GM12878 (cell line): ENCODE results near the gene ATP6V1F. TPM values are rescaled to one million over a fixed set of nuclear protein-coding genes. Genes with fewer than 3 reads are reported as not detected.

Experiments
- ATAC-seq: fragments of 200-7000 bp; cut with Tn5 transposase; 3 replicates; pipeline ENCODE4 v1.9.1; 2020; ENCODE audit warnings: mild to moderate bottlenecking, moderate library complexity
- BruUV-seq: library from RNA; stranded (reverse); fragments of 400-500 nt; replicated peaks from 2 replicates; lab custom pipeline; 2021; lab: Mats Ljungman, UMichigan
- CTCF ChIA-PET: fragments of 300-600 bp; sonication (Branson Sonifier 250); formaldehyde crosslinking; extraction: SDS; loops from one replicate; lab custom pipeline; 2021; ENCODE audit warnings: inconsistent platforms; lab: Yijun Ruan, JAX
- POLR2A ChIA-PET: fragments of 350-600 bp; formaldehyde crosslinking; extraction: SDS; loops from one replicate; lab custom pipeline; 2021; ENCODE audit warnings: inconsistent platforms; lab: Charles Lee
- RAD21 ChIA-PET: fragments of 300-600 bp; sonication (Branson Sonifier 250); formaldehyde crosslinking; loops from one replicate; lab custom pipeline; 2023; ENCODE audit warnings: antibody characterized with exemption; ENCODE audit not compliant: unreplicated experiment; lab: Charles Lee
- SMC1A ChIA-PET: fragments of 300-600 bp; sonication (Branson Sonifier 250); formaldehyde crosslinking; loops from one replicate; lab custom pipeline; 2023; ENCODE audit not compliant: unreplicated experiment, uncharacterized antibody; lab: Charles Lee
- DNase-seq: peaks from one replicate; pipeline ENCODE4 v3.0.0-alpha.2; 2011; ENCODE audit warnings: low read depth, low spot score
- FAIRE-seq: peaks from 3 replicates; lab custom pipeline; 2011; peaks lifted over from hg19 to GRCh38; lab: Jason Lieb, UNC
- H2AFZ ChIP-seq: 2 replicates; pipeline ENCODE4 v1.6.0; 2011; ENCODE audit warnings: low read depth, low read length, control low read depth; ENCODE audit not compliant: control insufficient read depth
- H3K27ac ChIP-seq: 2 replicates; pipeline ENCODE4 v1.5.1; 2011; ENCODE audit warnings: control low read depth; ENCODE audit not compliant: control insufficient read depth, insufficient read depth
- H3K27me3 ChIP-seq, 2 experiments: replicated peaks in 1 of 2; 2 replicates each; pipeline versions ENCODE4 v1.6.0 to v1.6.1; 2011; ENCODE audit warnings: low read length in 1 of 2; ENCODE audit not compliant: control insufficient read depth in 2 of 2, insufficient read depth in 2 of 2
- H3K36me3 ChIP-seq, 2 experiments: 2 replicates each; pipeline ENCODE4 v1.5.1; 2011; ENCODE audit warnings: low read length in 1 of 2; ENCODE audit not compliant: control insufficient read depth in 2 of 2, insufficient read depth in 2 of 2
- H3K4me1 ChIP-seq: 2 replicates; pipeline ENCODE4 v1.6.1; 2011; ENCODE audit warnings: mild to moderate bottlenecking, low read length, moderate library complexity, mixed read lengths; ENCODE audit not compliant: control insufficient read depth, insufficient read depth
- H3K4me2 ChIP-seq: 2 replicates; pipeline ENCODE4 v1.6.0; 2011; ENCODE audit warnings: control low read depth; ENCODE audit not compliant: control insufficient read depth, insufficient read depth
- H3K4me3 ChIP-seq: fragments of 200-600 bp; sonication (generic); 2 replicates; pipeline ENCODE4 v1.5.1; 2016
- H3K79me2 ChIP-seq: 2 replicates; pipeline ENCODE4 v1.6.0; 2011; ENCODE audit warnings: low read length; ENCODE audit not compliant: control insufficient read depth, insufficient read depth
- H3K9ac ChIP-seq: 2 replicates; pipeline ENCODE4 v1.8.0; 2011; ENCODE audit warnings: low read length, control low read depth, mixed read lengths; ENCODE audit not compliant: control insufficient read depth, insufficient read depth
- H3K9me3 ChIP-seq: replicated peaks from 3 replicates; pipeline ENCODE4 v1.5.1; 2011; ENCODE audit warnings: mild to moderate bottlenecking, low read length; ENCODE audit not compliant: control insufficient read depth, insufficient read depth
- H4K20me1 ChIP-seq: 2 replicates; pipeline ENCODE4 v1.6.0; 2011; ENCODE audit not compliant: control insufficient read depth, insufficient read depth
- ASH2L ChIP-seq: fragments of 300-600, 200-600 bp; sonication (generic); IDR thresholded peaks from 2 replicates; pipeline ENCODE4 v1.6.1; 2017; ENCODE audit warnings: low read depth, mild to moderate bottlenecking, borderline replicate concordance
- CBX5 ChIP-seq: sonication (generic); IDR thresholded peaks from 2 replicates; pipeline ENCODE4 v1.6.1; 2016; ENCODE audit warnings: low read depth, moderate library complexity, mild to moderate bottlenecking, inconsistent platforms
- CHD2 ChIP-seq: IDR thresholded peaks from 2 replicates; pipeline ENCODE4 v1.6.1; 2011; ENCODE audit warnings: low read depth, low read length, improper control_type of control experiment, borderline replicate concordance
- FOS ChIP-seq: IDR thresholded peaks from 3 replicates; pipeline ENCODE4 v1.6.1; 2011; ENCODE audit warnings: borderline replicate concordance; ENCODE audit not compliant: insufficient read length; ENCODE audit errors: extremely low read depth
- GABPA ChIP-seq: IDR thresholded peaks from 2 replicates; pipeline ENCODE4 v1.6.1; 2014; ENCODE audit warnings: antibody characterized with exemption, low read depth, mild to moderate bottlenecking, inconsistent platforms
- MXI1 ChIP-seq: fragments of 150-350 bp; IDR thresholded peaks from 2 replicates; pipeline ENCODE4 v1.6.1; 2011; ENCODE audit warnings: low read depth, mild to moderate bottlenecking, inconsistent platforms, low read length, improper control_type of control experiment
- MYB ChIP-seq: fragments of 150-350 bp; IDR thresholded peaks from 2 replicates; pipeline ENCODE4 v1.6.1; 2014; ENCODE audit warnings: mild to moderate bottlenecking, low read depth, low read length, borderline replicate concordance
- SMAD5 ChIP-seq: IDR thresholded peaks from 2 replicates; pipeline ENCODE4 v1.6.1; 2016; ENCODE audit warnings: antibody characterized with exemption, low read depth
- SPI1 ChIP-seq: IDR thresholded peaks from 2 replicates; pipeline ENCODE4 v1.6.1; 2011; ENCODE audit warnings: low read depth, mild to moderate bottlenecking, low read length, moderate library complexity, borderline replicate concordance; ENCODE audit not compliant: insufficient read depth
- SUPT20H ChIP-seq: IDR thresholded peaks from 2 replicates; pipeline ENCODE4 v1.6.1; 2011; ENCODE audit warnings: low read depth, mild to moderate bottlenecking, low read length, moderate library complexity, borderline replicate concordance; ENCODE audit not compliant: control insufficient read depth
- TBL1XR1 ChIP-seq: IDR thresholded peaks from 2 replicates; pipeline ENCODE4 v1.6.1; 2012; ENCODE audit warnings: low read depth, low read length, improper control_type of control experiment
- TCF7 ChIP-seq: IDR thresholded peaks from 2 replicates; pipeline ENCODE4 v1.6.1; 2014; ENCODE audit warnings: antibody characterized with exemption, borderline replicate concordance
- YY1 ChIP-seq: IDR thresholded peaks from 2 replicates; pipeline ENCODE4 v1.6.1; 2011; ENCODE audit warnings: low read depth, mild to moderate bottlenecking, low read length
- WGBS: methylation state at CpG from one replicate; pipeline ENCODE4 v1.1.6; 2016; ENCODE audit warnings: low lambda C conversion rate; ENCODE audit not compliant: insufficient replicate concordance, insufficient coverage; ENCODE audit errors: missing lambda C conversion rate; 5-methylcytosine and 5-hydroxymethylcytosine counted together
- in situ Hi-C: fragments of 300-500 bp; cut with MboI; formaldehyde crosslinking; loops from 9 replicates; pipeline ENCODE4 v1.14.3; 2018; ENCODE audit warnings: mixed read lengths
- intact Hi-C: fragments of 100-400 bp; cut with micrococcal nuclease; formaldehyde crosslinking; loops from one replicate; pipeline ENCODE4 v1.14.2; 2022; ENCODE audit not compliant: unreplicated experiment
- polyA plus RNA-seq, 11 experiments: library from polyadenylated mRNA; depleted of rRNA in 4 of 11; unstranded in 6 of 11; stranded (reverse) in 5 of 11; fragments of >200 nt; fragmentation: Nextera tagmentation in 4 of 11; fragmentation: Illumina TruSeq in 1 of 11; extraction: Ambion mirVana in 4 of 11; extraction: Trizol in 1 of 11; gene quantifications; 1 replicate in 1 of 11; 2 replicates in 10 of 11; pipeline versions ENCODE4 v1.2.1 to v1.2.3, GENCODE V29; 2011 to 2016; ENCODE audit warnings: inconsistent platforms in 2 of 11, missing spikeins in 2 of 11, low read depth in 1 of 11
- total RNA-seq, 4 experiments: library from RNA; depleted of rRNA in 3 of 4; stranded (reverse); fragments of >200 nt in 3 of 4; fragmentation: Illumina TruSeq in 1 of 4; extraction: Trizol in 1 of 4; gene quantifications; 2 replicates each; pipeline versions ENCODE4 v1.2.1 to v1.2.3, GENCODE V29; 2013 to 2021
- TF ChIP-seq, protein P1 (sequence below): fragments of 450-650 bp; IDR thresholded peaks from 2 replicates; pipeline ENCODE4 v1.6.1; 2016; ENCODE audit warnings: mild to moderate bottlenecking
- TF ChIP-seq, protein P2 (sequence below): fragments of 450-650 bp; IDR thresholded peaks from 2 replicates; pipeline ENCODE4 v1.6.1; 2017; ENCODE audit warnings: low read depth, mild to moderate bottlenecking, moderate library complexity

ATP6V1F gene
- total and polyA plus RNA-seq, 10 of the 15 experiments (the other 5 are each of a cell fraction or from before 2014, with no cell fraction given) = 111 to 343 (median 203) TPM

DNA sequence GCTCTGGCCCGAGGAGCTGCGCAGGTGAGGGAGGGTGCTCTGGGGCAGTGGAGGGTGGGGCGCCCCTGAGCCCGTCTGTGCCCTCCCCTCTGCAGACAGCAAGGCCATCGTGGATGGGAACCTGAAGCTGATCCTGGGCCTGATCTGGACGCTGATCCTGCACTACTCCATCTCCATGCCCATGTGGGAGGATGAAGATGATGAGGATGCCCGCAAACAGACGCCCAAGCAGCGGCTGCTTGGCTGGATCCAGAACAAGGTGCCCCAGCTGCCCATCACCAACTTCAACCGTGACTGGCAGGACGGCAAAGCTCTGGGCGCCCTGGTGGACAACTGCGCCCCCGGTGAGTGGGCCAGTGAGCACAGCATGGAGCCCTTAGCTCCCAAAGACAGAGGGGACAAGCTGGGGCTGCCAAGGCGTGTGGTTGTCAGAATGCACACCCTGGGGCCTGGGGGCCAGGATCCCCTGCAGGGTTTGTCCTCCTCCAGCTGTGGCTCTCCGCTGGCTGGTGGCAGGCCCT lies 27.4 kb upstream of the ATP6V1F start:
- no peak for FAIRE-seq
- CTCF ChIA-PET = interaction anchor here (0.7 to 1.4 kb wide), 2 partner anchors 49 to 255 kb away, joined by 3 to 5 read pairs; no protein-coding TSS in a partner anchor
- intact Hi-C loops = no loop called here

More for the DNA sequence above, 27.4 kb upstream of the ATP6V1F start:
- ATAC-seq (no peak), DNase-seq (no peak)
- ChIA-PET RAD21 (no interaction called here), SMC1A (no interaction called here), POLR2A (no interaction called here)
- H3K27ac ChIP-seq = no peak overlapping the region
- in situ Hi-C loops = no loop called here
- H4K20me1 ChIP-seq = no peaks in the 10 kb centered on the region
- WGBS = 64% methylated on average over 15 of the region's 16 CpGs
- peaks cover 8% of the 10 kb centered on the region for H3K4me1 ChIP-seq
- BruUV-seq = no TSS peak
- no peaks in the 10 kb centered on the region for H3K36me3 ChIP-seq
- H3K27me3 ChIP-seq = peaks cover 3 to 6% of the 10 kb centered on the region in 2 experiments; a peak in 3 of 4 replicates
- H3K9ac ChIP-seq = no peak overlapping the region
- H3K4me3 ChIP-seq = no peak overlapping the region
- H2AFZ ChIP-seq = no peak overlapping the region
- H3K79me2 ChIP-seq = no peaks in the 10 kb centered on the region
- no peak for TF ChIP-seq TBL1XR1
- no peak for TF ChIP-seq MXI1
- TF ChIP-seq CHD2 = no peak
- TF ChIP-seq, protein P1, sequence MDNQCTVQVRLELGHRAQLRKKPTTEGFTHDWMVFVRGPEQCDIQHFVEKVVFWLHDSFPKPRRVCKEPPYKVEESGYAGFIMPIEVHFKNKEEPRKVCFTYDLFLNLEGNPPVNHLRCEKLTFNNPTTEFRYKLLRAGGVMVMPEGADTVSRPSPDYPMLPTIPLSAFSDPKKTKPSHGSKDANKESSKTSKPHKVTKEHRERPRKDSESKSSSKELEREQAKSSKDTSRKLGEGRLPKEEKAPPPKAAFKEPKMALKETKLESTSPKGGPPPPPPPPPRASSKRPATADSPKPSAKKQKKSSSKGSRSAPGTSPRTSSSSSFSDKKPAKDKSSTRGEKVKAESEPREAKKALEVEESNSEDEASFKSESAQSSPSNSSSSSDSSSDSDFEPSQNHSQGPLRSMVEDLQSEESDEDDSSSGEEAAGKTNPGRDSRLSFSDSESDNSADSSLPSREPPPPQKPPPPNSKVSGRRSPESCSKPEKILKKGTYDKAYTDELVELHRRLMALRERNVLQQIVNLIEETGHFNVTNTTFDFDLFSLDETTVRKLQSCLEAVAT = no peak
- no peak for TF ChIP-seq CBX5
- TF ChIP-seq YY1 = no peak
- no peak for TF ChIP-seq TCF7
- TF ChIP-seq SPI1 = no peak
- TF ChIP-seq SMAD5 = no peak
- no peak for TF ChIP-seq ASH2L
- no peak for TF ChIP-seq MYB
- no peak for TF ChIP-seq SUPT20H
- TF ChIP-seq, protein P2, sequence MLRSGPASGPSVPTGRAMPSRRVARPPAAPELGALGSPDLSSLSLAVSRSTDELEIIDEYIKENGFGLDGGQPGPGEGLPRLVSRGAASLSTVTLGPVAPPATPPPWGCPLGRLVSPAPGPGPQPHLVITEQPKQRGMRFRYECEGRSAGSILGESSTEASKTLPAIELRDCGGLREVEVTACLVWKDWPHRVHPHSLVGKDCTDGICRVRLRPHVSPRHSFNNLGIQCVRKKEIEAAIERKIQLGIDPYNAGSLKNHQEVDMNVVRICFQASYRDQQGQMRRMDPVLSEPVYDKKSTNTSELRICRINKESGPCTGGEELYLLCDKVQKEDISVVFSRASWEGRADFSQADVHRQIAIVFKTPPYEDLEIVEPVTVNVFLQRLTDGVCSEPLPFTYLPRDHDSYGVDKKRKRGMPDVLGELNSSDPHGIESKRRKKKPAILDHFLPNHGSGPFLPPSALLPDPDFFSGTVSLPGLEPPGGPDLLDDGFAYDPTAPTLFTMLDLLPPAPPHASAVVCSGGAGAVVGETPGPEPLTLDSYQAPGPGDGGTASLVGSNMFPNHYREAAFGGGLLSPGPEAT = no peak
- no peak for TF ChIP-seq GABPA
- no peak for TF ChIP-seq FOS
- no peak overlapping the region for H3K4me2 ChIP-seq
- H3K9me3 ChIP-seq = no peaks in the 10 kb centered on the region
